Neural progenitor cell (in vitro differentiated cells): Measurements from ENCODE around the gene TBC1D9. TPM values are rescaled to one million over a fixed set of nuclear protein-coding genes. Genes with fewer than 3 reads are reported as not detected.

ENCODE experiments used
- DNase-seq: peaks from one replicate; pipeline ENCODE4 v3.0.0-alpha.2; 2016; ENCODE audit warnings: low spot score
- H2AFZ ChIP-seq: fragments of 200-600 bp; sonication (generic); replicated peaks from 2 replicates; pipeline ENCODE4 v1.6.1; 2016; ENCODE audit warnings: antibody characterized with exemption
- H3F3A ChIP-seq: fragments of 200-600 bp; sonication (generic); 2 replicates; pipeline ENCODE4 v1.6.1; 2016; ENCODE audit warnings: antibody characterized with exemption, low read depth
- H3K27ac ChIP-seq: fragments of 200-600 bp; sonication (generic); 2 replicates; pipeline ENCODE4 v1.5.1; 2016; ENCODE audit warnings: mild to moderate bottlenecking
- H3K27me3 ChIP-seq: fragments of 200-600 bp; sonication (generic); 2 replicates; pipeline ENCODE4 v1.6.1; 2016; ENCODE audit warnings: mild to moderate bottlenecking, moderate library complexity
- H3K36me3 ChIP-seq: fragments of 200-600 bp; sonication (generic); 2 replicates; pipeline ENCODE4 v1.5.1; 2016
- H3K4me1 ChIP-seq: fragments of 200-600 bp; sonication (generic); 2 replicates; pipeline ENCODE4 v1.6.1; 2016; ENCODE audit warnings: mixed run types
- H3K4me2 ChIP-seq: fragments of 200-600 bp; sonication (generic); 2 replicates; pipeline ENCODE4 v1.6.1; 2016
- H3K4me3 ChIP-seq: fragments of 200-600 bp; sonication (generic); 2 replicates; pipeline ENCODE4 v1.5.1; 2016
- H3K79me2 ChIP-seq: fragments of 200-600 bp; sonication (generic); 2 replicates; pipeline ENCODE4 v1.6.1; 2016; ENCODE audit warnings: low read depth
- H3K9ac ChIP-seq: fragments of 200-600 bp; sonication (generic); 2 replicates; pipeline ENCODE4 v1.6.1; 2016
- H3K9me3 ChIP-seq: fragments of 200-600 bp; sonication (generic); 2 replicates; pipeline ENCODE4 v1.5.1; 2016; ENCODE audit warnings: low read depth
- H4K20me1 ChIP-seq: fragments of 200-600 bp; sonication (generic); 2 replicates; pipeline ENCODE4 v1.6.1; 2016; ENCODE audit warnings: low read depth
- H3K27ac Mint-ChIP-seq: 3 replicates; pipeline ENCODE4 v1.8.0; 2021; ENCODE audit warnings: mixed read lengths
- H3K27me3 Mint-ChIP-seq: 2 replicates; pipeline ENCODE4 v1.8.0; 2022; ENCODE audit warnings: low read depth, mild to moderate bottlenecking, inconsistent platforms, moderate library complexity, mixed read lengths; ENCODE audit not compliant: insufficient read depth
- H3K36me3 Mint-ChIP-seq: 3 replicates; pipeline ENCODE4 v1.8.0; 2021; ENCODE audit warnings: mixed read lengths
- H3K4me1 Mint-ChIP-seq: 3 replicates; pipeline ENCODE4 v1.8.0; 2021; ENCODE audit warnings: mixed read lengths
- H3K4me3 Mint-ChIP-seq: 3 replicates; pipeline ENCODE4 v1.8.0; 2021; ENCODE audit warnings: mild to moderate bottlenecking, moderate library complexity, mixed read lengths
- H3K9me3 Mint-ChIP-seq: 3 replicates; pipeline ENCODE4 v1.8.0; 2020; ENCODE audit warnings: mixed read lengths
- EZH2 ChIP-seq: fragments of 200-600 bp; sonication (generic); IDR thresholded peaks from 2 replicates; pipeline ENCODE4 v1.6.1; 2017; ENCODE audit warnings: antibody characterized with exemption, mild to moderate bottlenecking, moderate library complexity
- EZH2phosphoT487 ChIP-seq: fragments of 200-600 bp; sonication (generic); IDR thresholded peaks from 2 replicates; pipeline ENCODE4 v1.6.1; 2017; ENCODE audit warnings: antibody characterized with exemption
- total RNA-seq: library from RNA; depleted of rRNA; stranded (reverse); fragments of >200 nt; gene quantifications from 2 replicates; pipeline ENCODE4 v1.2.3, GENCODE V29; 2015; ENCODE audit warnings: low replicate concordance
- TF ChIP-seq, protein P1 (sequence below): fragments of 200-600 bp; sonication (generic); IDR thresholded peaks from 2 replicates; pipeline ENCODE4 v1.5.1; 2017; ENCODE audit warnings: antibody characterized with exemption, mild to moderate bottlenecking

The TBC1D9 gene
- total RNA-seq, 1 donor from 2014 or later = 11.3 TPM

DNA sequence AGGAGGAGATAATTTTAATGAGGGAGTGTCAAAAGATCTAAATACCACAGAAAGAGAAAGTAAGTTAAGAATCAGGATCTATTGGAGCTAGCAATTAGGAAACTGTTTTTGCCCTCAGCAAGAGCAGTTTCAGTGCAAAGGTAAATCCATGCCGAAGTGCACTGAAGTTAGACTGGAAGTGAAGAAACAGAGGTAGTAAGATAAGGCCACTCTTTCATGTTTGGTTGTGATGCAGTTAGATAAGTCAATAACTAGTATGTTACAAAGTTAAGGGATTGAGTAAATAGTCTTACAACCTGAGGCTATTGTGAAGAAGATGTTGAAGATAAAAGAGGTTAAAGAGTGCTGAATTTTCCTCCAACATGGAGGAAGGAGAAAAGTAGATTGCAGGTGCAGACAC lies 140.7 kb downstream of the TBC1D9 start:
- no peak overlapping the region for H3K27ac Mint-ChIP-seq
- peaks cover 2% of the 10 kb centered on the region for H3K36me3 Mint-ChIP-seq
- H3K79me2 ChIP-seq = no peaks in the 10 kb centered on the region
- H3K27me3 ChIP-seq = no peaks in the 10 kb centered on the region
- no peak overlapping the region for H3K4me3 Mint-ChIP-seq
- no peak overlapping the region for H3K9ac ChIP-seq
- no peak overlapping the region for H3K4me3 ChIP-seq
- peaks cover 4% of the 10 kb centered on the region for H3K27me3 Mint-ChIP-seq
- H3K36me3 ChIP-seq = no peaks in the 10 kb centered on the region
- H3K27ac ChIP-seq = no peak overlapping the region
- no peak for TF ChIP-seq EZH2
- no peaks in the 10 kb centered on the region for H3K9me3 ChIP-seq
- H3K4me2 ChIP-seq = no peak overlapping the region
- no peak overlapping the region for H2AFZ ChIP-seq
- H4K20me1 ChIP-seq = no peaks in the 10 kb centered on the region
- no peaks in the 10 kb centered on the region for H3F3A ChIP-seq
- no peaks in the 10 kb centered on the region for H3K9me3 Mint-ChIP-seq
- peaks cover 4% of the 10 kb centered on the region for H3K4me1 Mint-ChIP-seq
- H3K4me1 ChIP-seq = peaks cover 10% of the 10 kb centered on the region
- DNase-seq = no peak

DNA sequence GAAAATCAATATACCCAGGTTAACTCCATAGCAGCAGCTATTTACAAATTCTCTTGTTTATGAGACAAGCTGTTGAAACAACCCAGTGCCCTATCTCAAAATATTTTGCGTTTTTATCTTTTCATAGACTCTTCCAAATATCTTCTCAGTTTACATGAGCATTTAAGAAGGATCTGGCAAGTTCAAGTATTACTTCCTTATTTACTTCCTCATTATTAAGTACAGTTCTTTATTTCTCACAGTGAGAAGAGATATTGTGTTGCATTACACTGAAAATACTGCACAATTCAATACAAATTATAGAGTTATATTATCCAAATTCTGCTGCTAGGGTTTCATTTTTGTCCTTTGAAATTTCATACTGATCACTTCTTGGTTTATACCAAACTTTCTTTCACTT lies 143.8 kb downstream of the TBC1D9 start:
- Histone ChIP-seq H3K79me2 (no peaks in the 10 kb centered on the region), H3K9ac (no peak overlapping the region), H3K9me3 (no peaks in the 10 kb centered on the region), H3K27me3 (no peaks in the 10 kb centered on the region), H4K20me1 (no peaks in the 10 kb centered on the region), H3F3A (no peaks in the 10 kb centered on the region), H3K4me1 (peaks cover 3% of the 10 kb centered on the region), H3K36me3 (no peaks in the 10 kb centered on the region), H2AFZ (no peak overlapping the region), H3K27ac (no peak overlapping the region), H3K4me3 (no peak overlapping the region), H3K4me2 (no peak overlapping the region)
- no peak for DNase-seq
- Mint-ChIP-seq H3K27me3 (peaks cover 4% of the 10 kb centered on the region), H3K36me3 (no peaks in the 10 kb centered on the region), H3K4me3 (no peak overlapping the region), H3K27ac (no peak overlapping the region), H3K4me1 (peaks cover 17% of the 10 kb centered on the region), H3K9me3 (no peaks in the 10 kb centered on the region)
- TF ChIP-seq, protein P1, sequence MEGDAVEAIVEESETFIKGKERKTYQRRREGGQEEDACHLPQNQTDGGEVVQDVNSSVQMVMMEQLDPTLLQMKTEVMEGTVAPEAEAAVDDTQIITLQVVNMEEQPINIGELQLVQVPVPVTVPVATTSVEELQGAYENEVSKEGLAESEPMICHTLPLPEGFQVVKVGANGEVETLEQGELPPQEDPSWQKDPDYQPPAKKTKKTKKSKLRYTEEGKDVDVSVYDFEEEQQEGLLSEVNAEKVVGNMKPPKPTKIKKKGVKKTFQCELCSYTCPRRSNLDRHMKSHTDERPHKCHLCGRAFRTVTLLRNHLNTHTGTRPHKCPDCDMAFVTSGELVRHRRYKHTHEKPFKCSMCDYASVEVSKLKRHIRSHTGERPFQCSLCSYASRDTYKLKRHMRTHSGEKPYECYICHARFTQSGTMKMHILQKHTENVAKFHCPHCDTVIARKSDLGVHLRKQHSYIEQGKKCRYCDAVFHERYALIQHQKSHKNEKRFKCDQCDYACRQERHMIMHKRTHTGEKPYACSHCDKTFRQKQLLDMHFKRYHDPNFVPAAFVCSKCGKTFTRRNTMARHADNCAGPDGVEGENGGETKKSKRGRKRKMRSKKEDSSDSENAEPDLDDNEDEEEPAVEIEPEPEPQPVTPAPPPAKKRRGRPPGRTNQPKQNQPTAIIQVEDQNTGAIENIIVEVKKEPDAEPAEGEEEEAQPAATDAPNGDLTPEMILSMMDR = no peak
- TF ChIP-seq EZH2 (no peak), EZH2phosphoT487 (no peak)

DNA sequence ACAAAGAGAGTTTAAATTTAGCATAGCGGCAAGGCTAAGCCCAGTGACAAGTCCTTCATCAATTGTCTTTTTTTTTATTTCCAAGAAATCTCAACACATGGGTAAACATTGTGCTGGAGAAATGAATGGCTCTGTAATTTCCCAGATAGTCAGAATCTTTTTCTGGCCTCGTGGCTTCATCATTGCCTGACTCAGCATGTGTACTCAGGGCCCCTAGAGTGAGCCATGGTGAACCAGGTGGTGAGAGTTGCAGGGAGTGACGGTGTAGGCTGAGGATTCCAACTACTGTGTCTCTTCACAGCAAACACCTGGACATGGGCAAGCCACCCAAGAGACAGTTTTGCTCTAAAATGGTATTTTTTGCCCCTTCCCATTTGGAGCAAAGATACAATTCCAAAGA lies 144.3 kb downstream of the TBC1D9 start:
- Histone ChIP-seq H3K4me2 (no peak overlapping the region), H3K27ac (no peak overlapping the region), H3K27me3 (no peaks in the 10 kb centered on the region), H3K79me2 (no peaks in the 10 kb centered on the region), H4K20me1 (no peaks in the 10 kb centered on the region), H3K9me3 (no peaks in the 10 kb centered on the region), H3K4me1 (no peaks in the 10 kb centered on the region), H3K36me3 (no peaks in the 10 kb centered on the region), H2AFZ (no peak overlapping the region), H3K9ac (no peak overlapping the region), H3F3A (no peaks in the 10 kb centered on the region), H3K4me3 (no peak overlapping the region)
- Mint-ChIP-seq H3K4me3 (no peak overlapping the region), H3K9me3 (no peaks in the 10 kb centered on the region), H3K27me3 (peaks cover 4% of the 10 kb centered on the region), H3K27ac (no peak overlapping the region), H3K36me3 (peaks cover under 1% of the 10 kb centered on the region), H3K4me1 (peaks cover 17% of the 10 kb centered on the region)
- TF ChIP-seq EZH2phosphoT487 (no peak), EZH2 (no peak)
- TF ChIP-seq, protein P1 = no peak
- DNase-seq = no peak

DNA sequence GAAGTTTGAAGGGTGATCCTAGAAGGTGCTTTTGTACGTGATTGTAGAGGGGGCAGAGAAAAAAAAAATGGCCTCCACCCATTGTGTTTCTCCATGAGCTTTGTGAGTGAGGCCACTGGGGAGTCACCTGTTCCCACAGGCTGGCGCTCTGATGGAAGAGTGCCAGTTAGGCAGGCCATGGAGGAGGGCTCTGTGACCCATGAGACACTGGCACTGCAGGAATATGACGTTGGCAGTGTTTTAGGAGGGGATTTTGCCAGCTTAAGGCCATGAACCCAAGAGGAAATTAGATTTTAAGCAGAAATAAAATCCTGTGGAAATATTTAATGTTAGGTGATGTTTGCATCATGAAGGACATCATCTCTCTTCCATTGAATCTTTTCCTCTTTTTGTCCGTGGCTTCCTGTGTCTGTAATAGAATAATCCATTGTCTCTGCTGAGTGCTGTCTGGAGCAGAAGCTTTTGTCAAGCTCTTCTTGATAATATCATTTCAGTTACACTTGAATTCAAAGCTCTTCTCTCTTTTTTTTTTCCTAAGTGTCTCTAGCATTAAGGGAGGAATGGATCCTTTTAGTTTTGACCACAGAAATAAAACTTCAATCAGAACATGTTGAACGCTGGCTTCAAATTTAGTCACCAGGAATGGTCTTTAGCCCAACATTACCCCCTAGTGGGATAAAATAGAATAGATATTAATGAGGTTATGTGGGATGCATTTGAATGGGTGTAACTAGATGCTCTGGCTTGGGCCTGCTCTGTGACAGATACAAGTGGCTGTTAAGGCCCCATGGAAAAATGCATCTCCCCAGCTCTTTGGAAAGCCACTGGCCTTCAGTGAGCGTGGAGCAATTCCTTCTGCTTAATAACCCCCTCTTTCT lies 146.4 kb downstream of the TBC1D9 start:
- H3K27ac Mint-ChIP-seq = peak overlapping the region; percentile 46
- Histone ChIP-seq H2AFZ (no peak overlapping the region), H3K4me2 (no peak overlapping the region)

More for the DNA sequence above, 146.4 kb downstream of the TBC1D9 start:
- Histone ChIP-seq H3K36me3 (no peaks in the 10 kb centered on the region), H3F3A (no peaks in the 10 kb centered on the region), H3K9ac (no peak overlapping the region), H3K4me3 (no peak overlapping the region), H3K27ac (no peak overlapping the region), H4K20me1 (no peaks in the 10 kb centered on the region), H3K4me1 (no peaks in the 10 kb centered on the region), H3K27me3 (no peaks in the 10 kb centered on the region), H3K79me2 (no peaks in the 10 kb centered on the region), H3K9me3 (no peaks in the 10 kb centered on the region)
- Mint-ChIP-seq H3K9me3 (no peaks in the 10 kb centered on the region), H3K27me3 (peaks cover 4% of the 10 kb centered on the region), H3K4me3 (no peak overlapping the region), H3K36me3 (peaks cover 2% of the 10 kb centered on the region), H3K4me1 (peaks cover 17% of the 10 kb centered on the region)
- peak; percentile 51 for DNase-seq
- TF ChIP-seq EZH2 (no peak), EZH2phosphoT487 (no peak)
- TF ChIP-seq, protein P1 = peak; percentile 50
